ENCODE results near the gene UBE2QL1. TPM values are rescaled to one million over a fixed set of nuclear protein-coding genes. Genes with fewer than 3 reads are reported as not detected.

Gene UBE2QL1
- total RNA-seq, 4 donors from 2014 or later: 0.22 to 1.0 (median 0.50) TPM

DNA sequence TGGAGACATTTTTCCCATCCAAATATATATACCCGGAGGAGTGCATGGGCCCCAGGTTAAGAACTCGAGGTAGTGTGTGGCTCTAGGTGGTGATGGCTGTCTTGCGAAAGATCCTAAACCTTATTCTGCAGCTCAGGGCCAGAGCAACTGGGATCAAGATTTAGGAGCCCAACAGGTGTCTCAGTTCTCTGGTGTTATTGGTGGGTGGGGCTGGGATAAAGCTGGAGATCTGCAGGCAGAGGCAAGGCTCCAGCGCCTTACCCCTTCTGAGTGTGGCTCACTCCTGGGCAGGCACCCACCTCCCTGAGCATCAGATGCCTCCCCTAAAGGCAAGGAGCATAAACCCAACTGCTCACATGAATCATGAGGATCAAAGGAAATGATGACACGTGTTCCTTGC lies 11.2 kb downstream of the UBE2QL1 start:
- Histone ChIP-seq H3K4me1 (no peaks in the 10 kb centered on the region), H3K27ac (no peak overlapping the region), H3K27me3 (no peaks in the 10 kb centered on the region), H3K36me3 (no peaks in the 10 kb centered on the region), H3K9me3 (no peaks in the 10 kb centered on the region), H3K4me3 (no peak overlapping the region)
- no peak for DNase-seq (ENCODE audit: low spot score in 2 of 2)
- TF ChIP-seq POLR2A (IDR thresholded peaks at IDR 0.05) (no peak), EP300 (IDR thresholded peaks at IDR 0.05) (no peak)
- TF ChIP-seq, protein P1, sequence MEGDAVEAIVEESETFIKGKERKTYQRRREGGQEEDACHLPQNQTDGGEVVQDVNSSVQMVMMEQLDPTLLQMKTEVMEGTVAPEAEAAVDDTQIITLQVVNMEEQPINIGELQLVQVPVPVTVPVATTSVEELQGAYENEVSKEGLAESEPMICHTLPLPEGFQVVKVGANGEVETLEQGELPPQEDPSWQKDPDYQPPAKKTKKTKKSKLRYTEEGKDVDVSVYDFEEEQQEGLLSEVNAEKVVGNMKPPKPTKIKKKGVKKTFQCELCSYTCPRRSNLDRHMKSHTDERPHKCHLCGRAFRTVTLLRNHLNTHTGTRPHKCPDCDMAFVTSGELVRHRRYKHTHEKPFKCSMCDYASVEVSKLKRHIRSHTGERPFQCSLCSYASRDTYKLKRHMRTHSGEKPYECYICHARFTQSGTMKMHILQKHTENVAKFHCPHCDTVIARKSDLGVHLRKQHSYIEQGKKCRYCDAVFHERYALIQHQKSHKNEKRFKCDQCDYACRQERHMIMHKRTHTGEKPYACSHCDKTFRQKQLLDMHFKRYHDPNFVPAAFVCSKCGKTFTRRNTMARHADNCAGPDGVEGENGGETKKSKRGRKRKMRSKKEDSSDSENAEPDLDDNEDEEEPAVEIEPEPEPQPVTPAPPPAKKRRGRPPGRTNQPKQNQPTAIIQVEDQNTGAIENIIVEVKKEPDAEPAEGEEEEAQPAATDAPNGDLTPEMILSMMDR (IDR thresholded peaks at IDR 0.05): no peak
- 65% methylated on average over 5 of the region's 5 CpGs for WGBS, 2 donors

DNA sequence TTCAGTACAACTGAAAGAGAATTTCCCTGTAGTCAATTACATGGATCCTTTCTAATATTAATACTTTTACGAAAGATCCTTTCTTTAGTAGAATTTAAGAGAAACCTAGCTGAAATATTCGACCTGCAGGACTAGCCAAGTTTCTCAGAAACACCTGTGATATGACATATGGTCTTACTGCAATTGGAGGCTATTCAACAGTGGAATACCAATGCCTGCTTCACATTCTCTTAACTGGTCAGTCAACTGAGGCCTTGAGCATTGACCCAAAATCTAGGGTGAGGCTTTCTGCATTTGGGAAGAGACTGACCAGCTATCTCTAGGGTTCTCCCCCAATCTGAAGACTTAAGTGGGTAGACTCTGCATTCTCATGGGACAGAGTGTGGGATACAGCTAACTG lies 12.3 kb downstream of the UBE2QL1 start:
- Histone ChIP-seq H3K27ac (no peak overlapping the region), H3K27me3 (no peaks in the 10 kb centered on the region), H3K4me1 (no peaks in the 10 kb centered on the region), H3K4me3 (no peak overlapping the region), H3K36me3 (no peaks in the 10 kb centered on the region), H3K9me3 (no peaks in the 10 kb centered on the region)
- no peak for DNase-seq (ENCODE audit: low spot score in 2 of 2)
- WGBS, 2 donors: 82% methylated on average over 2 of the region's 2 CpGs
- TF ChIP-seq POLR2A (IDR thresholded peaks at IDR 0.05): no peak
- TF ChIP-seq, protein P1 (IDR thresholded peaks at IDR 0.05): no peak
- no peak for TF ChIP-seq EP300 (IDR thresholded peaks at IDR 0.05)

DNA sequence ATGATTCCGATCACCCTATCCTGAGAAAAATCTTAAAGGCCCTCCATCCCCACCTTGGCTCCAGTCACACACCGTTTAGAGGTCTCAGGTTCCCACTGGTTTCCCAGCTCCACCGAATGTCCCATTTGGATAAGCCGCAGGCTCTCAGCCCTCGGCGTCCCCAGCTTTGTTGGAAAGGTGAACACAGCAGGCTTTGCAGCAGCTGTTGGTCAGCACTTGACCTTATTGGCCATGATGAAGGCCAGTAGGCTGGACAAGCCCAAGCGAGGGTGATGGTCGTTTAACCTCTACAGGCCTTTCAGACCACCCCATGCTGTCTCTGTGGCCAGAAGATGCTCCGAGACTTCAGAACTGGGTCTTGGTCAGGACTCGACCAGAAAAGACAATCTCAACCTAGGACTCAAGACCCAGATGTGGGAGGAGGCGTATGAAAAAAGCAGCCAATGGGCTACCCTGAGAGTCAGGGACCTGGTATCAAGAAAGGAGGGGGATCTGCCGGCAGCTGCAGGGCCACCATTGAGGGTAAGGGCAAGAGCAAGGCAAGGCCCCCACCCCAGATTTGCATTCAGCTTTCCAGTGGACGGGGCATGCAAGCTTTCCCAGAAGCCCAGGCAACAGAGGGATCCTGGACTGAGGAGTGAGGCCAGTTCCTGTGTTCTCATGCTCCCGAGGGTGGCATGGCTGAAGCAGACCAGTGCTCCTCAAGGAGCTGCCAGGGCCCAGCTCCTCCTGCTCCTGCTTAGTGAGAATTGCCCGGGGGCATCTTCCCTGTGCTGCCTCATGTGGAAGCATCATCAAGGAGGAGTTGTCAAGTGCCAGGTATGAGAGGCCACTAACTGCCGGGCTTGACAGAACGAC lies 13.4 kb downstream of the UBE2QL1 start:
- Histone ChIP-seq H3K36me3 (no peaks in the 10 kb centered on the region), H3K9me3 (no peaks in the 10 kb centered on the region), H3K27ac (no peak overlapping the region), H3K4me1 (no peaks in the 10 kb centered on the region), H3K4me3 (no peak overlapping the region), H3K27me3 (no peaks in the 10 kb centered on the region)
- TF ChIP-seq EP300 (IDR thresholded peaks at IDR 0.05) (no peak), POLR2A (IDR thresholded peaks at IDR 0.05) (no peak)
- TF ChIP-seq, protein P1 (IDR thresholded peaks at IDR 0.05): no peak
- DNase-seq (ENCODE audit: low spot score in 2 of 2): no peak
- WGBS, 2 donors: 89 to 94% methylated on average over 15 to 17 of the region's 17 CpGs

DNA sequence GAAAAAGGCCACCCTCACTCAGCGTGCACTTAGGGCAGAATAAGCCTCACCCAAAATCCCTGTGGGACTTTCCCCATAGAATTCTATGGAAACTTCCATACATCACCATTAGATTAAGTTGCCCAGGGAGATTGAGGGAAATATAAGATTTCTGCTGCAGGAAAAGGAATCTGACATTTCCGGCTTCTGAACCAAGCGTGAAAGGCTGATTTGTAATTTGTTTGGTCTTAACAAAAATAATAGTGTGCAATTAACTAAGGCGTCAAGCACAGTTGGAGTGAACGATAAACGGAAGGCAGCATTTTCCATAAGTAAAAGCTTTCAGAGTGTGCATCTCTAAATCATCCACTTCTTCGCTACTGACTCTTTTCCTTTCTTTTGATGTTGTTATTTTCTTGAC lies 14.0 kb downstream of the UBE2QL1 start:
- Histone ChIP-seq H3K4me1 (no peaks in the 10 kb centered on the region), H3K4me3 (no peak overlapping the region), H3K36me3 (no peaks in the 10 kb centered on the region), H3K27ac (no peak overlapping the region), H3K27me3 (no peaks in the 10 kb centered on the region), H3K9me3 (no peaks in the 10 kb centered on the region)
- DNase-seq (ENCODE audit: low spot score in 2 of 2): no peak
- 88 to 93% methylated on average over 7 of the region's 7 CpGs for WGBS, 2 donors
- TF ChIP-seq EP300 (IDR thresholded peaks at IDR 0.05) (no peak), POLR2A (IDR thresholded peaks at IDR 0.05) (no peak)
- TF ChIP-seq, protein P1 (IDR thresholded peaks at IDR 0.05): no peak

DNA sequence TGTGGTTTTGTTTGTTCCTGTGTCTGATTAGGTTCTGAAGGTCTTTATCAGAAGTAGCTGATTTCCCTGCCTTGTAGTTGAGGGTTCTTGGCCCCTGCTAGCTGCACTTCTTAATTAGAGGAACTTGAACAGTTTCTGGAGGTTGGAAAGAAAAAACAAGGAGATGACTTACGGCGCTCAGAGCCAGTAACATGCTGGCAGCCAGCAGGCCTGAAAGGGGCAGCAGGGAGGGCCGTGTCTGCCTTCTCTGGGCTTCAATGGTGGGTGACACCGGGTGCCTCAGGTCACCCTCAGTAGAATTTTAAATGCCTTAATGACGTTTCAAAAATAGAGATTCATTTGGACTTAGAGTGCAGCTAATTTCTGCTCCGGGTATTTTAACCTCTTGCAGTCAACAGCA lies 15.8 kb downstream of the UBE2QL1 start:
- H3K27me3 ChIP-seq: no peaks in the 10 kb centered on the region

More for the DNA sequence above, 15.8 kb downstream of the UBE2QL1 start:
- Histone ChIP-seq H3K27ac (no peak overlapping the region), H3K4me1 (no peaks in the 10 kb centered on the region), H3K9me3 (no peaks in the 10 kb centered on the region), H3K36me3 (no peaks in the 10 kb centered on the region), H3K4me3 (no peak overlapping the region)
- 68 to 69% methylated on average over 6 of the region's 6 CpGs for WGBS, 2 donors
- TF ChIP-seq, protein P1 (IDR thresholded peaks at IDR 0.05): no peak
- TF ChIP-seq POLR2A (IDR thresholded peaks at IDR 0.05): no peak
- TF ChIP-seq EP300 (IDR thresholded peaks at IDR 0.05): no peak
- no peak for DNase-seq (ENCODE audit: low spot score in 2 of 2)

Data from tibial nerve (tissue), 4 donors.